ENCODE results near the gene SIMC1.
A peak's percentile ranks its signal among the peaks of the same experiment; 100 is the strongest.
"Not testable (repeated sequence)": the region's sequence is repeated elsewhere in the genome, so short reads cannot be mapped to it uniquely, and the experiment has no call there.

SIMC1 gene

GRCh38 chr5:176216393-176216916 is 21.8 kb upstream of the SIMC1 start:
- DNase-seq: not testable (repeated sequence)

- not testable (repeated sequence) for DNase-seq
These were observed 21.0 kb upstream of the SIMC1 start for GRCh38 chr5:176217188-176217729.

GRCh38 chr5:176217764-176218163 is 20.5 kb upstream of the SIMC1 start:
- DNase-seq: not testable (repeated sequence)

DNA sequence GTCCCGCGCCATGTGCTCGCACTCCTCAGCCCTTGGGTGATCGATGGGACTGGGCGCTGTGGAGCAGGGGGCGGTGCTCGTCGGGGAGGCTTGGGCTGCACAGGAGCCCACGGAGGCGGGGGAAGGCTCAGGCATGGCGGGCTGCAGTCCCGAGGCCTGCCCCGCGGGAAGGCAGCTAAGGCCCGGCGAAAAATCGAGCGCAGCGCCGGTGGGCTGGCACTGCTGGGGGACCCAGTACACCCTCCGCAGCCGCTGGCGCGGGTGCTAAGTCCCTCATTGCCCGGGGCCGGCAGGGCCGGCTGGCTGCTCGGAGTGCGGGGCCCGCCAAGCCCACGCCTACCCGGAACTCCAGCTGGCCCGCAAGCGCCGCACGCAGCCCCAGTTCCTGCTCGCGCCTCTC is 16.2 kb upstream of the SIMC1 start:
- DNase-seq: not testable (repeated sequence)

DNA sequence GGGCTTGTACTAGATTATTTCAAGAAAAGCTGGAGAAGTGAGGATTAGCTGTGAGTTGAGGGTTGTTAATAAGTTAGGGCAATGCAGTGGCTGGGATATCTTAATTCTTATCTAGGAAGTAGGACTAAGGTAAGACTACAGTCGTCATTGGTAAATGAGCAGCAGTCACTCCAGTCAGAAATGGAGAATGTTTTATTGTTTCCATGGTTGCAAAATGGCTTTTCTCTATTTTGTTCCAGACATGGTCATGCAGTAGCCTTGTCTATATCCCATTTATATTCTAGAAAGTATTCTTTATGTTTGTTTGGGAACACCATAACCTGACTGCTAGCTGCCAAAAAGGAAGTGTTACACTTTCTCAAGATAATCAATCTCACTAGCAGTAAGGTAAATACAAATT is 9.9 kb upstream of the SIMC1 start:
- not testable (repeated sequence) for DNase-seq

- DNase-seq: not testable (repeated sequence)
These were observed 5.0 kb upstream of the SIMC1 start for GRCh38 chr5:176233253-176233652.

- peak; percentile 41 for DNase-seq
These were observed 3.1 kb upstream of the SIMC1 start for GRCh38 chr5:176235155-176235554.

GRCh38 chr5:176238645-176239283 is 540 bp downstream of the SIMC1 start:
- DNase-seq: not testable (repeated sequence)

DNA sequence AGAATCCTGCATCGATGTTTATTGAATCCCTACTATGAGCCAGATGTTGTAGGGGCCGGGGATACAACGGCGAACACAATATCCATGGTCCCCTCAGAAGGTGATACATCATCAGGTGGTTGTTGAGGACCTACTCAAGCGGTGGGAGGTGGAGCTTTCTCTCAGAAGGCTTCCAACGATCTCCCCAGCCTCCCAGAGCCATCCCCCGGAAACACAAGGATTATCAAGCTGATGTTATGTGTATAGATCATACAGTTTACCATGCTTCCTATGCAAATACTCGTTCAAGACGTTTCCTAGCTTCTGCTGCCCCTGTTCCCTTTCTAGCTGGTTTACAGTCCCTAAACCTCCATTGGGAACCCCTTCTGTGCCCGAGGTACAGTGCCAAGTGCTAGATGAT is 1.1 kb downstream of the SIMC1 start:
- DNase-seq: not testable (repeated sequence)

GRCh38 chr5:176244318-176244717 is 6.1 kb downstream of the SIMC1 start:
- DNase-seq: not testable (repeated sequence)

- DNase-seq: not testable (repeated sequence)
These were observed 6.8 kb downstream of the SIMC1 start for GRCh38 chr5:176245074-176245473.

GRCh38 chr5:176245489-176245888 is 7.3 kb downstream of the SIMC1 start:
- DNase-seq: not testable (repeated sequence)

DNA sequence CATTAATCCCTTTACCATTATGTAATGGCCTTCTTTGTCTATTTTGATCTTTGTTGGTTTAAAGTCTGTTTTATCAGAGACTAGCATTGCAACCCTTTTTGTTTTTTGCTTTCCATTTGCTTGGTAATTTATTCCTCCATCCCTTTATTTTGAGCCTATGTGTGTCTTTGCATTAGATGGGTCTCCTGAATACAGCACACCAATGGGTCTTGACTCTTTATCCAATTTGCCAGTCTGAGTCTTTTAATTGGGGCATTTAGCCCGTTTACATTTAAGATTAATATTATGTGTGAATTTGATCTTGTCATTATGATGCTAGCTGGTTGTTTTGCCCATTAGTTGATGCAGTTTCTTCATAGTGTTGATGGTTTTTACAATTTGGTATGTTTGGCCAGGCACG is 12.5 kb downstream of the SIMC1 start:
- DNase-seq: not testable (repeated sequence)

DNA sequence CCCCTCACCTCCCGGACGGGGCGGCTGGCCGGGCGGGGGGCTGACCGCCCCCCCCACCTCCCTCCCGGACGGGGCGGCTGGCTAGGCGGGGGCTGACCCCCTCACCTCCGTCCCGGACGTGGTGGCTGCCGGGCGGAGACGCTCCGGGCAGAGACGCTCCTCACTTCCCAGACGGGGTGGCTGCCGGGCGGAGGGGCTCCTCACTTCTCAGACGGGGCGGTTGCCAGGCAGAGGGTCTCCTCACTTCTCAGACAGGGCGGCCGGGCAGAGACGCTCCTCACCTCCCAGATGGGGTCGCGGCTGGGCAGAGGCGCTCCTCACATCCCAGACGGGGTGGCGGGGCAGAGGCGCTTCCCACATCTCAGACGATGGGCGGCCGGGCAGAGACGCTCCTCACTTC is 13.9 kb downstream of the SIMC1 start:
- DNase-seq: not testable (repeated sequence)

DNA sequence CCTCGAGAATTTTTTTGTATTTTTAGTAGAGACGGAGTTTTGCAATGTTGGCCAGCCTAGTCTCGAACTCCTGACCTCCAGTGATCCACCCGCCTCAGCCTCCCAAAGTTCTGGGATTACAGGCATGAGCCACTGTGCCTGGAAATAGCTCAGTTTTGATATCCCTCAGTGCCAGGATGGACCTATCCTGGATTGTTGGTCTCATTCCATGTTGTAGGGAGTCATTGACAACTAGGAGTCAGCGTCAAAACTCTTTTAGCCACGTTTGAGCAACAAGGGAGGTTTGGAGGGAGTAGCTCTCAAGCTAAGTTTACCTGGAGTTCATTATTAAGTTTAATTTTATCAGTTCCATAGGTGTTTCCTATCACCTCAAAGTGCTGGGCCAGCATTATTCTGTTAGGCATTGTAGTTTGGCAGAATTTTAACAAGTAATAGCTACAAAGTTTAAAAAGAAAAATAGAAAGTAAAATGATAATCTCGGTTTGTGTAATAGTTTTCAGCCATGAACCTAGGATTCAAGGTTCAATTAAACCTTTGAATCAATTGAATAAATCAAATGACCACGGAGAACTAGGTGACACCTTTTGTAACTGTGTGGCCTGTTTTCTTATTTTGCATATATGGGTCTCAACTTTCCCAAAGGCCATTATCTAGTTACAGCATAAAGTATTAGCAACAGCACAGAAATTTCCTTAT is 15.3 kb downstream of the SIMC1 start:
- not testable (repeated sequence) for DNase-seq

- not testable (repeated sequence) for DNase-seq
These were observed 15.8 kb downstream of the SIMC1 start for GRCh38 chr5:176254066-176254393.

DNA sequence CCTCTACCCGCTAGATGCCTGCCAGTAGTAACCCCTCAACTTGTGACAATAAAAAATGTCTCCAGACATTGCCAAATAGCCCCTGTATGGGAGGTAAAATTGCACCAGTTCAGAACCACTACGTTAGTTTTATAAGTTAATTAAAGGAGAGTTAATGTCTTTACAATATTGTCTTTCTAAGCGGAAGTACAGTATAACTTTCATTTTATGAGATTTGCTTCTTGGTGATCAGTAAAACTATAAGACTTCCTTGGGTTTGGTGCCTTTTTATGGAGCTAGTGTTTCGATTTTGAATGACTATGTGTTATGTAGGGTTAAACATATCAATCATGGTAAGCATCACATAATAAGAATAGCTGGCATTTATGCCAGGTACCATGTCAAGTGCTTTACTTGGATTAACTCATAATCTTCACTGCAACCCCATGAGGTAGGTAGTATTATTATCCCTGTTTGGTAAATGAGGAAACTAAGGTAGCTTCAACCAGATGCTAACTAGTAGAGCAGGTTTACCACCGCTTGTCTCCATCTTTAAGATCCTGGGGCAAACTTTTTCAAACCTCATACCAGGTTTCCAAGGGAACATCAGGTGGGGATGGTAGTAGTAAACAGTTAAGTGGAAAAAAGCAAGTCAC is 19.8 kb downstream of the SIMC1 start:
- not testable (repeated sequence) for DNase-seq

- DNase-seq: not testable (repeated sequence)
These were observed 22.5 kb downstream of the SIMC1 start for GRCh38 chr5:176260682-176261081.

GRCh38 chr5:176266448-176266847 is 28.2 kb downstream of the SIMC1 start:
- not testable (repeated sequence) for DNase-seq

- not testable (repeated sequence) for DNase-seq
These were observed 50.8 kb downstream of the SIMC1 start for GRCh38 chr5:176289018-176289417.

- not testable (repeated sequence) for DNase-seq
These were observed 52.0 kb downstream of the SIMC1 start for GRCh38 chr5:176290057-176290840.

GRCh38 chr5:176305356-176305755 is 67.1 kb downstream of the SIMC1 start:
- not testable (repeated sequence) for DNase-seq

Measured in COR-L47 (cell line).